Measurements from ENCODE around the gene CNOT1.
A peak's percentile ranks its signal among the peaks of the same experiment; 100 is the strongest.

CNOT1 gene

DNA sequence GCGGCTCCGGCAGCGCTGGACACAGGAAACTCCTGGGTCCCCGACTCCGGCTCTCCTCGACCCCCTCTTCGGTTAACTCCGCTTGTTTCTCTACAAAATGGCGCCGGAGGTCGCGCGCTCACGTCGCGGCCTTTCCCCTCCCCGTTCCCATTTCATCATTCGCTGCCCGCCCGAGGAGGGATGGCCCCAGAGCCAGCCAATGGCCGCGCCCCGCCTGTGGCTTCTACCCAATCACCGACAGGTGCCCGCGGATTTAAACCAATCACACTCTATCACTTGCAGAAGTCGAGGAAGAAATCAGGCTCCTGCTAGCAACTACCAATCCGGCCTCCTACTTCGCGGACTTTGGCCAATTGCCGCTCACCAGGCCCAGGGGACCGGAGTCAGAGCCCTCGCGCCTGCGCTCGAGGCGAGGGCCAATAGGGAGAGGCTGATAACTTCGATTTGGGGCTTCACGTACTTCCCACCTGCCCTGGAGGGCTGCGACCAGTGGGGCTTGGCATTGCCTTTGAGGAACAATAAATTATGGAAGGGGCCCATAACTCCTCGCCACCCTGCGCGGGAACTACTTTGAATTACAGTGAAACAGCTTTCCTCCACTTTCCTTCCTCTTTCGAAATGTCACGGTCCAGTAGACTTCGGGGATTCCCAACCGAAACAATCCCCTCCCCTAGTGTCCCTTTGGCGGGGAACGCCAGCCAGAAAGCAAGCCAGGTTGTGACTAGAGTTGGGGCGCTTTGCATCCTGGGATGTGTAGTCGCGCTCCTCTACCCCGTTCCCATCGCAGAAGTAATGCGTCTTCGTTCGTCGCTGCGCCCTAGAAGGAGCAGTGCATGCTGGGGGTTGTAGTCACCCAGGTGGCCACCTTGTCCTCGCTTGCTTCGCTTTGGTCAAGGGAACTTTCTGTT lies at the start of gene CNOT1:
Gene CNOT1 (minus strand): TSS at position 94 of the 908 bp plus-strand sequence. CDS start 30,489 bp downstream, outside the sequence.
- Mint-ChIP-seq H3K9me3 (no peaks in the 10 kb centered on the region), H3K36me3 (ENCODE audit: low read depth) (peaks cover 4% of the 10 kb centered on the region), H3K4me1 (peaks cover 21% of the 10 kb centered on the region), H3K27me3 (ENCODE audit: low read depth, poor library complexity) (peaks cover 4% of the 10 kb centered on the region), H3K4me3 (peak within 1 kb of the TSS; percentile 99), H3K27ac (peak within 1 kb of the TSS; percentile 100)
- TF ChIP-seq, protein P1, sequence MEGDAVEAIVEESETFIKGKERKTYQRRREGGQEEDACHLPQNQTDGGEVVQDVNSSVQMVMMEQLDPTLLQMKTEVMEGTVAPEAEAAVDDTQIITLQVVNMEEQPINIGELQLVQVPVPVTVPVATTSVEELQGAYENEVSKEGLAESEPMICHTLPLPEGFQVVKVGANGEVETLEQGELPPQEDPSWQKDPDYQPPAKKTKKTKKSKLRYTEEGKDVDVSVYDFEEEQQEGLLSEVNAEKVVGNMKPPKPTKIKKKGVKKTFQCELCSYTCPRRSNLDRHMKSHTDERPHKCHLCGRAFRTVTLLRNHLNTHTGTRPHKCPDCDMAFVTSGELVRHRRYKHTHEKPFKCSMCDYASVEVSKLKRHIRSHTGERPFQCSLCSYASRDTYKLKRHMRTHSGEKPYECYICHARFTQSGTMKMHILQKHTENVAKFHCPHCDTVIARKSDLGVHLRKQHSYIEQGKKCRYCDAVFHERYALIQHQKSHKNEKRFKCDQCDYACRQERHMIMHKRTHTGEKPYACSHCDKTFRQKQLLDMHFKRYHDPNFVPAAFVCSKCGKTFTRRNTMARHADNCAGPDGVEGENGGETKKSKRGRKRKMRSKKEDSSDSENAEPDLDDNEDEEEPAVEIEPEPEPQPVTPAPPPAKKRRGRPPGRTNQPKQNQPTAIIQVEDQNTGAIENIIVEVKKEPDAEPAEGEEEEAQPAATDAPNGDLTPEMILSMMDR (IDR thresholded peaks at IDR 0.05) = no peak
- peak; percentile 96 for DNase-seq

DNA sequence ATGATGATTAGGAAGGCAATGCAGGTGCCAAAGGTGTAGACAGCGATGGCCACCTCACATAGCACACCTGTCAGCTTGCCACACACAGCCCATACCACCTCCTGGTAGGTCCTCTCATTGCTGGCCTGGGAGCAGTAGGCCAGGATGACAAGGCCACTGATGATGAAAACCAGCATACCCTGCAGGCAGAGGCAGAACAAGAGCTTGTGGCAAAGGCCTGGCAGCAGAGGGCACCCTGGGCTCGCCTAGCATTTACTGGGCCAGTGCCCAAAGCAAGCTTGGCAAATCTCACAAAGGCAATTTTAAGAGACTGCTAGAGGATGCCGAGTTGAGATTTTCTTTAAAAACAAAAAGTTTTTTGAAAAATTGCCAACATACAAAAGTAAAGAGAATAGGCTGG lies 49.1 kb upstream of the CNOT1 start:
- H3K4me1 Mint-ChIP-seq = peaks cover 14% of the 10 kb centered on the region
- DNase-seq = no peak
- H3K27me3 Mint-ChIP-seq (ENCODE audit: low read depth, poor library complexity) = peaks cover 3% of the 10 kb centered on the region
- TF ChIP-seq, protein P1 (IDR thresholded peaks at IDR 0.05) = no peak
- H3K36me3 Mint-ChIP-seq (ENCODE audit: low read depth) = peaks cover 13% of the 10 kb centered on the region
- no peaks in the 10 kb centered on the region for H3K9me3 Mint-ChIP-seq
- H3K4me3 Mint-ChIP-seq = no peak overlapping the region
- H3K27ac Mint-ChIP-seq = no peak overlapping the region

- DNase-seq = no peak
- TF ChIP-seq, protein P1 (IDR thresholded peaks at IDR 0.05) = no peak
- peaks cover 13% of the 10 kb centered on the region for H3K36me3 Mint-ChIP-seq (ENCODE audit: low read depth)
- no peak overlapping the region for H3K4me3 Mint-ChIP-seq
- H3K27ac Mint-ChIP-seq = no peak overlapping the region
- H3K9me3 Mint-ChIP-seq = no peaks in the 10 kb centered on the region
- H3K27me3 Mint-ChIP-seq (ENCODE audit: low read depth, poor library complexity) = peaks cover 3% of the 10 kb centered on the region
- H3K4me1 Mint-ChIP-seq = peaks cover 9% of the 10 kb centered on the region
Measured at GRCh38 chr16:58678269-58678668, 48.6 kb upstream of the CNOT1 start.

DNA sequence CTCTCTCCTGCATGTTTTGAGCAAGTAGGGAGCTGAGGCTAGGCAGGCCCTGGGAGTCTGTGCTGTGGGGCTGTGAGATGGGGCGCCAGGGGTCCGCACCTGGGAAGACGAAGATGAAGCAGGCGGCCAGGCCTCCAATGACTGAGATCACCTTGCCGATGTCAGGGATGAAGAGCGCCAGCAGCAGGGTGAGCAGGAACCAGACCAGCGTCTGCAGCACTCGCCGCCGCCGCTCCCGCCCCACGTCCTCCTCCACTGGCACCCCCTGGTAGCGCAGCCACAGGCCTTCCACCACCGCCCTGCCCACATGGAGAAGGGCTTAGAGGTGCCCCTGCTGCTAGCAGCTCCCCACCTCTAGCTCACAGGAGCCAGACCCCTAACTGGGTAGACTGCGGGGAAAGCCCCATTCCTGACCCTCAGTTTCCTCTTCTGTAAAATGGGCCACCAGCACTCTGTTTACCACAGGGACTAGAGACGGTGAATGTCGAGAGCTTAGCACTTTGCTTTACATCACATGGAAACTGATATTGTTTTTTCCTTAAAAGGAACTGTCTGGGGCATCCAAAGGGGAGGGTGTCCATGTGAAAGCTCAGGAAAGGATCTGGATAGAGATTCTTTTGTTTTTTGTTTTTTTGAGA lies 41.4 kb upstream of the CNOT1 start:
- Mint-ChIP-seq H3K36me3 (ENCODE audit: low read depth) (peaks cover 28% of the 10 kb centered on the region), H3K27ac (no peak overlapping the region), H3K27me3 (ENCODE audit: low read depth, poor library complexity) (peaks cover 3% of the 10 kb centered on the region), H3K4me3 (no peak overlapping the region), H3K9me3 (no peaks in the 10 kb centered on the region), H3K4me1 (no peaks in the 10 kb centered on the region)
- TF ChIP-seq, protein P1 (IDR thresholded peaks at IDR 0.05) = no peak
- no peak for DNase-seq

GRCh38 chr16:58670177-58670576 lies 40.6 kb upstream of the CNOT1 start:
- Mint-ChIP-seq H3K27me3 (ENCODE audit: low read depth, poor library complexity) (peaks cover 3% of the 10 kb centered on the region), H3K4me3 (no peak overlapping the region), H3K4me1 (no peaks in the 10 kb centered on the region), H3K36me3 (ENCODE audit: low read depth) (peaks cover 32% of the 10 kb centered on the region), H3K27ac (no peak overlapping the region), H3K9me3 (no peaks in the 10 kb centered on the region)
- no peak for DNase-seq
- TF ChIP-seq, protein P1 (IDR thresholded peaks at IDR 0.05) = no peak

Data from nephron progenitor cell (in vitro differentiated cells).